Medulla oblongata (tissue), 1 donor: ENCODE measurements around the gene SKAP2.

Experiments used
- DNase-seq: peaks from one replicate; pipeline ENCODE4 v3.0.0-alpha.2; 2015; ENCODE audit errors: extremely low spot score

The SKAP2 gene

DNA sequence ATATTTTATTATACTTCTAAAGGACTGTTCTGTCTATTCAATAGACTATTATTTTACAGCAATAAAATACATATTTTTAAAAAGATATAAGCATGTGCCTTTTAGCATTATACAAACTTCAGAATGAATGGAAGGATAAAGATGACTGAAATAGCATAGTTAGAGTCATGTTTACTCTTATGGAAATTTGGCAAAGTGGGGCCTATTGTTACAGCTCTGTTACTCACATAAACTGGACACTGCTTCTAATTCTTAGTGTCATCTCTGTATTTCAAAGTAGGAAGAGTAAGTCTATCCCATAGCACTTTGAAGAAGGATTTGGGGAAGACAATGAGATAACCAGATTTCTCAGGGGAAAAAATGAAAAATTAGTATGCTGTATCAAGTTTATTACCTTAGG is 168.2 kb downstream of the SKAP2 start:
- DNase-seq: no peak

DNA sequence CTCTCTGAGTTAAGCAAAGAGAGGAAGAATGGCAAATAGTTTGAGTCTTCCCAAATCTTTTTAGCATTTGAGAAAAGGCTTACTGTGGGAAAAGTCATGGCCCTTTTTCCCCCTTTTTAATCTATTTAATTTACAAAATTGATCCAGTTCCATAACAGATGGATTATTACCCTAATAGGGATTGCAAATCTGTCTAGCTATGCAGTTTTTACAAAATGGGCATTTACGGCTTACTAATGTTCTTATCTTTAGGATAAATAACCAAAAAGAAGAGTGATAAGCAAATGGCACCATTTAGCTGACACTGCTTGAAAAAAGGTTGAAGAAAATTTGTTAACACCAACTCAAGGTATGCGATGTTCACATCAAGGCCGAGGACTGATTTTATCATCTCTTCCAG is 169.7 kb downstream of the SKAP2 start:
- no peak for DNase-seq

DNA sequence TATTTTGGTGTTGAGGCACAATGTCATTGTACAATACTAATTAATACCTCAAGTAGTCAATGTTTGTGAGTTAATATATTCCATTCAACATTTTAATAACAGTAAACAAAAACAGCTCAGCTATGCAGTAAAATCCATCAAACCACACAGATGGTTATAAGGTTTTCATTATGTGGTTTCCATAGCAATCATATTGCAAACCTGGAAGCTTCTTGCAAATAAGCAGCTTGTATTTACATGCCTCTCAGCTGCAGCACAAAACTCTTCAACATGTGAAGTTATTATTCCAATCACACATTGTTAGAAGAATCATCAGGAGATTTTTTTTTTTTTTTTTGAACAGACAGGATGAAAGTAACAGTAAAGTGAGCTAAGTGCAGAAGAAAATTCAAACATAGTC is 170.2 kb downstream of the SKAP2 start:
- no peak for DNase-seq

- no peak for DNase-seq
These were observed 172.5 kb downstream of the SKAP2 start for GRCh38 chr7:26691886-26692285.

- no peak for DNase-seq
These were observed 173.0 kb downstream of the SKAP2 start for GRCh38 chr7:26691406-26691805.

DNA sequence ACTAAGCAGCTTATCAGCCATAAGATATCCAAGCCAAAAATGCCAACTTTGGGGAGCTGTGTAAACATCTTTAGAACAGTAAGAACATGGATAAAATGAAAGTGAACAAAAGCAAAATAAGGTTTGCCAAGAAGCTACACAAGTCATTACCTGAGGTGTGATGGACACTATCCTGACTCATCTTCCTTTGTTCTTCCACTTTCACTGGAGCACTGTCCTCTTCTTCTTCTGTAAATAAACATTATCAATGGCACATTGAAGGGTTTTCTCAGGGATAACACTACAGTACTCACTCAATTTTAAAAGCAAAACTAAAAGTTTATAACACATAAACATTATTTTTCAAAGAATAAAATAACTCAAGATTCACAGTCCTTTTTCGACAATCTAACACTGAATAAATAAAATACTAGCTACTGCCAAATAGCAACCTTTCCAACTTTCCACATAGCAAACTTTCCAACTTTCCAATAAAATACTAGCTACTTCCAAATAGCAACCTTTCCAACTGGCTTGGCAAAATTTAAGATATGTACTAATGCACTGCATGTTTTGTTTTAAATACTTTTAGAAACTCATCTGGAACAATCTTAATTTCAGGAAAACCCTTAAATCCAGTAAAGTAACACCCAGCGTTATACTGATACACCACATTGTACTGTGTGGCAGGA is 174.1 kb downstream of the SKAP2 start:
- DNase-seq: no peak

DNA sequence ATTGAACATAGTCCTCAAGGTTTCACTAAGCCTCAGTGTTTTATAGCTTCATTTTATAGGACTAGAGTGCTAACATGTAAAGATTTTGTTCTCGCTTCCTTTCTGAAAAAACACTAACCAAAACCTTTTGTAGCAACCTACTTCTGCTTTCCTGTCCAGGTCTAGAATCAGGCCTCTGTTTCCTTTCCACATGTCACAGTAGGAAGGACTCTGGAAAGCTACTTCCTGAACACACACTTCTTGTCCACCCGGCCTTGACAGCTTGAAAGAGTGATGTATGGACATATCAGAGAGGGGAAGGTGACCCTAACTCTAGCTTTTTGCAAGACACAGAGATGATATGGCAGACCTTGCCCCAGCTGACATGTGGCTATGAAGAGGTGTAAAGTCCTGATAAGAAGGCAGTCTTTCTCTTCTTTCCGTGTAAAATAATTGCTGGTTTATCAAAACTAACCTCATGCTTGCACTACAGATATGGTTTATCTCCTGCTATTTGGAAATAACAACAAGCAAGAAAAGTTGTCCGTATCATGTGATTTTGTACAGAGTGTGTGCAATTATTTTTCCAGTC is 175.4 kb downstream of the SKAP2 start:
- DNase-seq: no peak

DNA sequence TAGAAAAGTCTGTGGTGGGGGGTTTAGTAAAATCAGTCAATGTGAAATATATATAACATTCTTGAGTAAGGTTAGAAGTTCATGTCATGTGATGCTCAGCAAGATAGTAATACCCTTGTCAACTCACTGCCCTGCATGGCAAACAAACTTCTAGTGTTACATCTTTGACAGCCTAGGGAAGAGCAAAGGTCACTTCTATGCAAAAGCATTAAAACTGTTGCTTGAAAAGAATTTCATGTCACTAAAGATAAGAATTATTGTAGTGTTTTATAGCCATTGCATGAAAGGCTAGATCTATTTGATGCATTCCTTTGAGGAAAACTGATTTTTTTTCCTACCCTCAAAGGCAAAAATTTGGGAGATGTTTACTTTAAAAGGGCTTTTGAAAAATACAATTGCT is 176.0 kb downstream of the SKAP2 start:
- no peak for DNase-seq

DNA sequence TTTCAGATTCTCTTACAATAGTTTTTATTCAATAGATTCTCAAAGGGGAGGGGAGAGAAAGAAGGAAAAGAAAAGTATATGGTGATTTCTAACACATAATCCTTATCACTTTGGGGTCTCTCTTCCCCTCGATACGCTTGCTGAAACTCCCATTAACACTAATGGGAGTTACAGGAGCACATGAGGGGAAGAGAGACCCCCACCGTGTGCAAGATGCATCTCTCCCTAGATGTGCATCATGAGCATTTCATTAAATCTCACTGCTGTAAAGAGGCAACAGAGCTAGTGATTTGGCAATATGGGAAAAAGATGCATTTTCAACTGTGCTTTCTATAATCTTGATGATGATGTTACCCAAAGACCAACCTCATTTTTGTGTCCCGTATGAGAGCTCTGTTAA is 177.4 kb downstream of the SKAP2 start:
- no peak for DNase-seq

DNA sequence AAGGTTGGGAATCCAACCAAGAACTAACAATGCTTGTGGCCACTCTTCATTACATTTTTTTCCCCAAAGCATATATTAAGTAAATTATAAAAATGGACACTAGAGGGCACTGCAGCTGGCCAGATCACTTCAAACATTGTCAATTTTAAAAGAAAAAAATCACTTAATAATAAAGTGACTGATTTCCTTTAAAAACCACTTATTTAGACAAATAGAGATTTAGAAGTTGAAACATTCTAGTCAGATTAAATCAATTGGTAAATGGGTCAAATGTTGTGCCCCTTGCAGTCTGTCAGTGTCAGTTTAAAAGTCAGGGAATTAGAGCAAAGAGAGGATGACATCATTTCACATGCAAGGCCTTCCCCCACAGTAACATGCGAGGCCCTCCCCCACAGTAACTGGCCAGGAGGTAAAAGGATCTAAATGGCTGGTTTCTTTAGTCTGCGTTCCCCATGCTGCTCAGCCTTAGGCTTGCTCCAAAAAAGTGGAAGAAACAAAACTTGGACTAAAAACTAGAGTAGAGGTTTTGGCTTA is 177.9 kb downstream of the SKAP2 start:
- DNase-seq: peak; percentile 66

GRCh38 chr7:26685606-26686005 is 178.8 kb downstream of the SKAP2 start:
- no peak for DNase-seq

GRCh38 chr7:26684447-26684846 is 179.9 kb downstream of the SKAP2 start:
- no peak for DNase-seq

GRCh38 chr7:26683277-26683676 is 181.1 kb downstream of the SKAP2 start:
- DNase-seq: no peak

DNA sequence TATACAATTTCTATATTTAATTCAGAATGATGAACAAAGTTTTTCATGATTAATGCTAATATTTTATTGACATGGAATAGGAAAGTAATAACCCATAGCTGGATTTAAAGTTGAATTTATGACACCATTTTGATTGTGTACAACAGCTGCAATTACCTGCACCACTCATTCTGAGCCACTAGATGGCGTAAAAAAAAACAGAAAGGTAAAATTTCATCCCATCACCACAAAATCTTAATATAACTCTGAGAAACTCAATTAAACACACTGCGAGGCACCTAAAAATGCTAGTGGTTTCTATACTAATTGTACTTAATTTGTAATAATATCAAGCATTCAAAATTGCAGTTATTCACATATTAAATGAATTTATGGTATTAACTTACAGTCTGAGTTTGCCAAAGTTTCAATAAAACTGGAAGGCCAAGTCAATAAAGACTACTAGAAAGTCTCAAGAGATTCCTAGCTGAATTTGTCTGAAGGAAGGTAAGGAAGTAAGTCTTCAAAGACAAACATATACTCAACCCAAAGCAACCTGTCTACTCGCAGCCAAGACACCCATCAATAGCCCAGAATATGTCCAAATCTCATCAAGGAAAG is 182.5 kb downstream of the SKAP2 start:
- peak; percentile 26 for DNase-seq

DNA sequence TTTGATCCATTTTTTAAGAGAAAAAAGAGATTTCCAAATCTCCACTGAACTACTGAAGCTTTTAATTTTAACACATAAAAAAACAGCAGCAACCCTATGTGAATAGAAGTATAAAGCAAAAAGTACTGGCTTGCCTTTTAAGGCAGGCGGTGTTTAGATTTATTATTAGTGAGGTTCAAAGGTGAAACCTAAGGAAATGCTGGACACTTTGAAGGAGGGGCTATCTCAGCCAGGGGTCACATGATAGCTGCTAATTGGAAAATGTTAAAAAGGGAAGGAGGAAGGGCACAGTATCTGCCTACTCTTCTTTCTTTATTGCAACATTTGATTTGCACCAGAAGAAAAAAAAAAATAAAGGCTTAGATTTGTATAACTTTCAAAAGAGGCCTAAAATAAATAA is 183.8 kb downstream of the SKAP2 start:
- no peak for DNase-seq

- DNase-seq: no peak
These were observed 189.1 kb downstream of the SKAP2 start for GRCh38 chr7:26675143-26675887.

DNA sequence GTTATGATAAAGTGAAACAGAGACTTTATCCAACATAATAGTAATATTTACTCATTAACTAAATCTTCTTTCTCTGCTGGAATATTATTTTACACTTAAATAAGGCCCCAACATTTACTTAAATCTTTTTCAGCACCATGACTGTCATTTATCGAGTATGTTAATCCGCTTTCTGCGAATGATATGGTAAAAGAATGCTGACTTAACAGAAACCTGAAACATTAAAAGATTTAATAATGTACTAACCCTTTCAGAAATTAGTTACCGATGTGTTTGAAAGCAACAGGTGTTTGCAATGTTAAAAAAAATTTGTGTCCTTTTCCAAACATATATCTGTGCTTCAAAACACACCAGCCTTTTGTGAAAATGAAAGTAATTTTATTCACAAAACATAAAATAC is 190.5 kb downstream of the SKAP2 start:
- DNase-seq: no peak

- no peak for DNase-seq
These were observed 191.1 kb downstream of the SKAP2 start for GRCh38 chr7:26673271-26673670.

DNA sequence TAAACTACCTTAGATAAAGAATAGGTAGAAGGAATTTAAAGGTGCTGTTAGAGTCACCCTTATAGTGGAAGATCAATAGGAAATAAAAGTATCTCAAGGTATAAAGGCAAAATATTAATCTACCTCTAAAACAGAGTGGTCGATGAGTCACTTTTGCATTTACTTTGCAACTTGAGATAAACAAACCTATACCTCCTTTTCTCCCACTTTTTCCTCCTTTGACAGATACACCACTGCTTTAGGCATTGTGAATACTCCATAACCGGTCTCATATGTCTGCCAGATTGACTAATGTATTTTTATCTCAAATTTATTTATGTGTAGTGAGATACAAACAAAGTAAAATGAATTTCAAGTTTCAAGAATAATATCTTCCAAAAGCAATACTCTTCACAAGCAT is 193.5 kb downstream of the SKAP2 start:
- DNase-seq: no peak

GRCh38 chr7:26670290-26670689 is 194.1 kb downstream of the SKAP2 start:
- no peak for DNase-seq

- DNase-seq: no peak
These were observed 195.6 kb downstream of the SKAP2 start for GRCh38 chr7:26668821-26669220.

DNA sequence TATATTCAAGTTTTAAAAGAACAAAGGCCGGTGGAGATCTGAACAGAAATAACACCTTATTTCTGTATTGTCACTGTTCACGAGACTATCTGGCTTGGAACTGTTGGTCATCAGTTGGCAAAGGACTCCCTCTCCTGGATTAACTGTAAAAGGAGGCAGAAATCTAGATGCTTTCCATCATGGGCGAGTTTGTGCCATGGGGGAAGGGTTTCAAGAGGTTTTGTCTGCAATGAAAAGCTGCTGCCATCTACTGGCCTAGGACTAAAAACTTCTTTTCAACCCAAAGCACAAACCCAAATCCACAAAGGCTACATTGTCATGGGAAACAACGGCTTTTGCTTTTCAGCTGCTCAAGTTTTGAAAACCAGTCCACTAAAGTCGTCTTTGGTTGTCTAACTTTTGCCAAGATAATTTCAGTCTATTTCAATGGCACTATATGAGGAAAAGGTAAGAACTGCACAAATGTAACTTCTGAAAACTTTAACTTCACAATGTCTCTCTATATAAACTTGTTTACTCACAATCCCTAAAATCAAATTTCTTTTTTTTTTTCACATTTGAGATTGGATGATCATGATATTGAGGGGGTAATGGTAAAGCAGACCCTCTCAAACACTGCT is 196.8 kb downstream of the SKAP2 start:
- peak; percentile 99 for DNase-seq
